Esophagus muscularis mucosa (tissue), 4 donors: ENCODE measurements around the gene ANKS1B.

Experiments used
- CTCF ChIP-seq, 3 experiments: fragments of 200-600 bp in 2 of 3; fragments of 450-650 bp in 1 of 3; sonication (generic) in 2 of 3; IDR thresholded peaks; one replicate each; pipeline ENCODE4 v1.5.1; 2017 to 2019; ENCODE audit warnings: antibody characterized with exemption in 3 of 3, mild to moderate bottlenecking in 2 of 3, moderate library complexity in 1 of 3
- EP300 ChIP-seq: sonication (generic); formaldehyde crosslinking; IDR thresholded peaks from one replicate; pipeline ENCODE4 v1.6.1; 2017; ENCODE audit warnings: antibody characterized with exemption
- POLR2A ChIP-seq: fragments of 450-650 bp; IDR thresholded peaks from one replicate; pipeline ENCODE4 v1.6.1; 2017; ENCODE audit warnings: antibody characterized with exemption, moderate library complexity, mild to moderate bottlenecking, low read depth

- TF ChIP-seq POLR2A (no peak), CTCF (IDR thresholded peaks at IDR 0.05) (no peak), EP300 (no peak)
Observed at GRCh38 chr12:98918176-98918863, 1066.4 kb downstream of the ANKS1B start.
